Epidermal melanocyte (primary cell): ENCODE measurements around the gene CATSPER4.

Experiments
- DNase-seq: peaks from one replicate; pipeline ENCODE4 v3.0.0; 2011; ENCODE audit warnings: low spot score; ENCODE audit not compliant: insufficient read length

Gene CATSPER4

GRCh38 chr1:26234644-26235370 lies 44.4 kb downstream of the CATSPER4 start:
- DNase-seq: no peak

DNA sequence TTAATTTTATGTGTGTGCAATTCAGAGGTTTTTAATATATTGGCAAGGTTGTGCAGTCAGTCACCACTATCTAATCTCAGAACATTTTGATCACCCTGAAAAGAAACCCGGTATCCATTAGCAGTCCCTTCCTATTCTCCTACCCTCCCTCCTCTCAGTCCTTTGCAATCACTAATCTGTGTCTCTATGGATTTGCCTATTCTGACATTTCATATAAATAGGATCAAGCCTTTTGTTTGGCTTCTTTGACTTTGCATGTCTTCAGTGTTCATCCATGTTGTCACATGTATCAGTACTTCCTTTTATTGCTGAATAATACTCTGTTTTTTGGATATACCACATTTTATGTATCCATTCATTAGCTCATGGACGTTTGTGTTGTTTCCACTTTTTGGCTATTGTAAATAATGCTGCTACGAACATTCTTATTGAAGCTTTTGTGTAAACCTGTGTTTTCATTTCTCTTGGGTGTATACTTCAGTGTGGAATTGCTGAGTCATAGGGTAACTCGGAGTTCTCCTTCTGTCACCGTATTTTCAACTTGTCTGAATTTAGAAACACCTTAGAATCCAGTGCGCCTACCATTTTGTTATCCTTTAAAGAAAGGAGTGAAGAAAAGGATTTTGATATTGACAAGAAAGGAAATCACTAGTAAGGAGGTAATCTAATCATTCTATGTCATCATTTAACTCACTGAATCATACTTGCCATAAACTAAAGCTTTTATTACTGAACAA lies 47.0 kb downstream of the CATSPER4 start:
- no peak for DNase-seq

DNA sequence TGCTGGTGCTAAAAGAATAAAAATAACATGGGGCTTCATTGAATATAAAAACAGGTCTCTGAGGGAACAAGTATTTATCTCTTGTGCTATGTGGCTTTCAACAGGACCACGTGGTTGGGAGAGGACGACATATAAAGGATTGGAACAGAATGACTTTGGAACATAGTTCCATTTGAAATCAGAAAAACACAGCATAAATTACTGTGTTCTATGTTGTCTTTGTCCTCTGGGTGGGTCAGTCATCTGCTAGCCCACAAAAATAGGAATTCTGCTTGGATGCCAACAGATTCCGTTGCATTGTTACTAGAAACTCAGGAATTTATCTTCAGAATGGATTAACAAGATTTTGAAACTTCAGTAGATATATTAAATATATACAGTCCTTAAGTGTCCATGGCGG lies 49.5 kb downstream of the CATSPER4 start:
- no peak for DNase-seq
